Smooth muscle cell (in vitro differentiated cells): ENCODE measurements around the gene TNNT2. TPM values are rescaled to one million over a fixed set of nuclear protein-coding genes. Genes with fewer than 3 reads are reported as not detected.

ENCODE experiments used
- DNase-seq: peaks from one replicate; lab custom pipeline; 2025; ENCODE audit not compliant: unreplicated experiment; lab: John Stamatoyannopoulos, UW
- H2AFZ ChIP-seq: fragments of 200-600 bp; sonication (generic); 2 replicates; pipeline ENCODE4 v1.6.0; 2016; ENCODE audit warnings: antibody characterized with exemption, low read depth, mild to moderate bottlenecking
- H3F3A ChIP-seq: fragments of 200-600 bp; sonication (generic); 2 replicates; pipeline ENCODE4 v1.6.0; 2017; ENCODE audit warnings: antibody characterized with exemption, low read depth
- H3K27ac ChIP-seq: fragments of 200-600 bp; sonication (generic); 2 replicates; pipeline ENCODE4 v1.5.1; 2016; ENCODE audit warnings: low read depth, mild to moderate bottlenecking
- H3K27me3 ChIP-seq: fragments of 200-600 bp; sonication (generic); 2 replicates; pipeline ENCODE4 v1.6.1; 2016; ENCODE audit warnings: low read depth, mild to moderate bottlenecking
- H3K36me3 ChIP-seq: fragments of 200-600 bp; sonication (generic); 2 replicates; pipeline ENCODE4 v1.5.1; 2016; ENCODE audit warnings: low read depth
- H3K4me1 ChIP-seq: fragments of 200-600 bp; sonication (generic); 2 replicates; pipeline ENCODE4 v1.5.1; 2016; ENCODE audit warnings: low read depth
- H3K4me2 ChIP-seq: fragments of 200-600 bp; sonication (generic); 2 replicates; pipeline ENCODE4 v1.6.0; 2016; ENCODE audit warnings: mild to moderate bottlenecking
- H3K4me3 ChIP-seq: fragments of 200-600 bp; sonication (generic); 2 replicates; pipeline ENCODE4 v1.5.1; 2016; ENCODE audit warnings: mild to moderate bottlenecking
- H3K79me2 ChIP-seq: fragments of 200-600 bp; sonication (generic); 2 replicates; pipeline ENCODE4 v1.6.0; 2016; ENCODE audit warnings: low read depth, mild to moderate bottlenecking
- H3K9ac ChIP-seq: fragments of 200-600 bp; sonication (generic); 2 replicates; pipeline ENCODE4 v1.6.0; 2016; ENCODE audit warnings: low read depth
- H3K9me3 ChIP-seq: fragments of 200-600 bp; sonication (generic); replicated peaks from 2 replicates; pipeline ENCODE4 v1.5.1; 2016; ENCODE audit warnings: low read depth
- H4K20me1 ChIP-seq: fragments of 200-600 bp; sonication (generic); 2 replicates; pipeline ENCODE4 v1.6.0; 2016; ENCODE audit warnings: low read depth
- CTCF ChIP-seq: fragments of 200-600 bp; sonication (generic); IDR thresholded peaks from 2 replicates; pipeline ENCODE4 v1.5.1; 2017; ENCODE audit warnings: borderline replicate concordance, mild to moderate bottlenecking, antibody characterized with exemption; ENCODE audit not compliant: insufficient read depth, poor library complexity, severe bottlenecking
- WGBS: methylation state at CpG from one replicate; pipeline ENCODE4 v1.1.7; 2016; ENCODE audit warnings: low lambda C conversion rate; 5-methylcytosine and 5-hydroxymethylcytosine counted together
- polyA plus RNA-seq: library from polyadenylated mRNA; unstranded; fragments of >200 nt; fragmentation: Nextera tagmentation; extraction: Ambion mirVana; gene quantifications from 2 replicates; pipeline ENCODE4 v1.2.1, GENCODE V29; 2016
- total RNA-seq: library from RNA; depleted of rRNA; stranded (reverse); fragments of >200 nt; gene quantifications from 2 replicates; pipeline ENCODE4 v1.2.3, GENCODE V29; 2014

TNNT2 gene
- total and polyA plus RNA-seq, 2 experiments from 2014 or later: 4.4 to 6.5 TPM

DNA sequence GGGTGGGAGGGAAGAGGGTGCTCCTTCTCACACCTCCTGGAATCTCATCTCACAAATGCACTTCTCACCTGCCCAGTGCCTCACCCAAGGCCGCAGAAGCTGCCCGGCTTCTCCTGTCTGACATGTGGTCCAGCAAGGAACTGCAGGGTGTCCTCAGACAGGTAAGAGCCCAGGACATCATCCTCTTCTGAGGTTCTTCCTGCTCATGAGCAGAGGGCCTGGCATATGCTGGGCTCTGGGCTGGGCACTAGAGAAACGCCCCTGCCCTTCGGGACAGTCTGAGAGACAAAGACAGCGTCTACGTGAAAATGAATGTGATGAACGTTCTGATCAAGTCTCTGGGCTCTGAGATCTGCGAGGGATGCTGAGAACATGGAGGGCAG, 51.8 kb downstream of the TNNT2 start:
- DNase-seq: no peak
- Histone ChIP-seq H3K79me2 (no peaks in the 10 kb centered on the region), H3K4me2 (no peak overlapping the region), H3K36me3 (no peaks in the 10 kb centered on the region), H3K27me3 (no peaks in the 10 kb centered on the region), H4K20me1 (no peaks in the 10 kb centered on the region), H3K4me3 (no peak overlapping the region), H3K27ac (no peak overlapping the region), H2AFZ (no peak overlapping the region), H3K4me1 (no peaks in the 10 kb centered on the region), H3F3A (peaks cover 8% of the 10 kb centered on the region), H3K9ac (no peak overlapping the region), H3K9me3 (no peaks in the 10 kb centered on the region)
- 95% methylated on average over 8 of the region's 8 CpGs for WGBS
- TF ChIP-seq CTCF: no peak

- no peaks in the 10 kb centered on the region for H3K9me3 ChIP-seq
- no peak overlapping the region for H3K27ac ChIP-seq
- H4K20me1 ChIP-seq: no peaks in the 10 kb centered on the region
- H3K4me2 ChIP-seq: no peak overlapping the region
- no peak for DNase-seq
- TF ChIP-seq CTCF: no peak
- H2AFZ ChIP-seq: no peak overlapping the region
- peaks cover 8% of the 10 kb centered on the region for H3F3A ChIP-seq
- WGBS: 81% methylated on average over 16 of the region's 16 CpGs
- no peaks in the 10 kb centered on the region for H3K79me2 ChIP-seq
- no peak overlapping the region for H3K4me3 ChIP-seq
- H3K36me3 ChIP-seq: no peaks in the 10 kb centered on the region
- H3K4me1 ChIP-seq: no peaks in the 10 kb centered on the region
- H3K27me3 ChIP-seq: no peaks in the 10 kb centered on the region
- no peak overlapping the region for H3K9ac ChIP-seq
Observed at GRCh38 chr1:201324821-201325677, 52.4 kb downstream of the TNNT2 start.

GRCh38 chr1:201324306-201324705, 53.2 kb downstream of the TNNT2 start:
- Histone ChIP-seq H3K27me3 (no peaks in the 10 kb centered on the region), H4K20me1 (no peaks in the 10 kb centered on the region), H3K4me1 (no peaks in the 10 kb centered on the region), H3K4me3 (no peak overlapping the region), H3F3A (peaks cover 6% of the 10 kb centered on the region), H3K9ac (no peak overlapping the region), H3K36me3 (no peaks in the 10 kb centered on the region), H3K79me2 (no peaks in the 10 kb centered on the region), H3K9me3 (no peaks in the 10 kb centered on the region), H3K4me2 (no peak overlapping the region), H2AFZ (no peak overlapping the region), H3K27ac (no peak overlapping the region)
- DNase-seq: no peak
- 98% methylated on average over 4 of the region's 4 CpGs for WGBS
- TF ChIP-seq CTCF: no peak
